ENCODE results near the gene OBP2A.

OBP2A gene

GRCh38 chr9:135552021-135552697 lies 6.2 kb downstream of the OBP2A start:
- DNase-seq (ENCODE audit: low read depth in 2 of 2), result no peak

GRCh38 chr9:135552698-135553171 lies 6.8 kb downstream of the OBP2A start:
- DNase-seq (ENCODE audit: low read depth in 2 of 2), result no peak

GRCh38 chr9:135554718-135555117 lies 8.8 kb downstream of the OBP2A start:
- DNase-seq (ENCODE audit: low read depth in 2 of 2), result no peak

- no peak for DNase-seq (ENCODE audit: low read depth in 2 of 2)
Observed at GRCh38 chr9:135555203-135555602, 9.3 kb downstream of the OBP2A start.

- DNase-seq (ENCODE audit: low read depth in 2 of 2), result no peak
Observed at GRCh38 chr9:135555910-135556309, 10.0 kb downstream of the OBP2A start.

GRCh38 chr9:135559606-135560005 lies 13.7 kb downstream of the OBP2A start:
- no peak for DNase-seq (ENCODE audit: low read depth in 2 of 2)

GRCh38 chr9:135561391-135562234 lies 15.7 kb downstream of the OBP2A start, which contains the start of gene PAEP:
Gene PAEP (plus strand): TSS chr9:135561756.
- DNase-seq (ENCODE audit: low read depth in 2 of 2), result no peak

GRCh38 chr9:135562235-135562745 lies 16.4 kb downstream of the OBP2A start:
- no peak for DNase-seq (ENCODE audit: low read depth in 2 of 2)

GRCh38 chr9:135563039-135563476 lies 17.1 kb downstream of the OBP2A start:
- DNase-seq (ENCODE audit: low read depth in 2 of 2), result no peak

- DNase-seq (ENCODE audit: low read depth in 2 of 2), result no peak
Observed at GRCh38 chr9:135563858-135564257, 17.9 kb downstream of the OBP2A start.

- no peak for DNase-seq (ENCODE audit: low read depth in 2 of 2)
Observed at GRCh38 chr9:135565141-135565628, 19.3 kb downstream of the OBP2A start.

- no peak for DNase-seq (ENCODE audit: low read depth in 2 of 2)
Observed at GRCh38 chr9:135565636-135566035, 19.7 kb downstream of the OBP2A start.

- DNase-seq (ENCODE audit: low read depth in 2 of 2), result no peak
Observed at GRCh38 chr9:135566552-135566951, 20.6 kb downstream of the OBP2A start.

GRCh38 chr9:135567311-135567710 lies 21.4 kb downstream of the OBP2A start:
- no peak for DNase-seq (ENCODE audit: low read depth in 2 of 2)

GRCh38 chr9:135568026-135568425 lies 22.1 kb downstream of the OBP2A start:
- DNase-seq (ENCODE audit: low read depth in 2 of 2), result no peak

- no peak for DNase-seq (ENCODE audit: low read depth in 2 of 2)
Observed at GRCh38 chr9:135570456-135570855, 24.5 kb downstream of the OBP2A start.

- no peak for DNase-seq (ENCODE audit: low read depth in 2 of 2)
Observed at GRCh38 chr9:135572233-135572632, 26.3 kb downstream of the OBP2A start.

- DNase-seq (ENCODE audit: low read depth in 2 of 2), result no peak
Observed at GRCh38 chr9:135573124-135573523, 27.2 kb downstream of the OBP2A start.

- DNase-seq (ENCODE audit: low read depth in 2 of 2), result no peak
Observed at GRCh38 chr9:135574331-135574730, 28.4 kb downstream of the OBP2A start.

GRCh38 chr9:135574943-135575342 lies 29.0 kb downstream of the OBP2A start:
- DNase-seq (ENCODE audit: low read depth in 2 of 2), result no peak

GRCh38 chr9:135575995-135576631 lies 30.2 kb downstream of the OBP2A start:
- DNase-seq (ENCODE audit: low read depth in 2 of 2), result no peak

- no peak for DNase-seq (ENCODE audit: low read depth in 2 of 2)
Observed at GRCh38 chr9:135577256-135577655, 31.3 kb downstream of the OBP2A start.

Measured in stimulated activated CD4-positive, alpha-beta T cell treated with anti-CD3 and anti-CD28 coated beads, Interleukin-12 subunit alpha, Interleukin-12 subunit beta, amount 100 ng/mL, for 24 hours (primary cell).